GM23338 (cell line): ENCODE data around the gene KLF11. TPM values are rescaled to one million over a fixed set of nuclear protein-coding genes. Genes with fewer than 3 reads are reported as not detected.

Source experiments
- ATAC-seq: fragments of 200-7000 bp; cut with Tn5 transposase; 3 replicates; pipeline ENCODE4 v1.9.1; 2020
- DNase-seq: peaks from one replicate; pipeline ENCODE4 v3.0.0-alpha.2; 2015; ENCODE audit warnings: low spot score
- H2AFZ ChIP-seq: fragments of 200-600 bp; sonication (generic); 2 replicates; pipeline ENCODE4 v1.8.0; 2016; ENCODE audit warnings: antibody characterized with exemption, mild to moderate bottlenecking, moderate library complexity
- H3F3A ChIP-seq: fragments of 200-600 bp; sonication (generic); replicated peaks from 2 replicates; pipeline ENCODE4 v1.8.0; 2017; ENCODE audit warnings: antibody characterized with exemption, mixed run types, low read depth
- H3K27ac ChIP-seq: fragments of 200-600 bp; sonication (generic); 2 replicates; pipeline ENCODE4 v1.6.1; 2016; ENCODE audit warnings: low read depth
- H3K27me3 ChIP-seq: fragments of 200-600 bp; sonication (generic); 2 replicates; pipeline ENCODE4 v1.8.0; 2016; ENCODE audit warnings: mild to moderate bottlenecking, mixed run types, moderate library complexity; ENCODE audit not compliant: insufficient read depth
- H3K36me3 ChIP-seq: fragments of 200-600 bp; sonication (generic); 2 replicates; pipeline ENCODE4 v1.8.0; 2016; ENCODE audit warnings: mild to moderate bottlenecking; ENCODE audit not compliant: insufficient read depth
- H3K4me1 ChIP-seq: fragments of 200-600 bp; sonication (generic); 2 replicates; pipeline ENCODE4 v1.8.0; 2016; ENCODE audit warnings: mild to moderate bottlenecking, moderate library complexity; ENCODE audit not compliant: insufficient read depth
- H3K4me2 ChIP-seq: fragments of 200-600 bp; sonication (generic); 2 replicates; pipeline ENCODE4 v1.7.1; 2017; ENCODE audit warnings: mixed run types
- H3K4me3 ChIP-seq: fragments of 200-600 bp; sonication (generic); 2 replicates; pipeline ENCODE4 v1.6.1; 2016; ENCODE audit warnings: mixed run types
- H3K79me2 ChIP-seq: fragments of 200-600 bp; sonication (generic); replicated peaks from 2 replicates; pipeline ENCODE4 v1.8.0; 2017; ENCODE audit warnings: mild to moderate bottlenecking; ENCODE audit not compliant: insufficient read depth
- H3K9me2 ChIP-seq: fragments of 200-600 bp; sonication (generic); 2 replicates; pipeline ENCODE4 v1.8.0; 2017; ENCODE audit not compliant: insufficient read depth
- H4K20me1 ChIP-seq: fragments of 200-600 bp; sonication (generic); replicated peaks from 2 replicates; pipeline ENCODE4 v1.8.0; 2017; ENCODE audit warnings: mild to moderate bottlenecking; ENCODE audit not compliant: insufficient read depth
- H3K27ac Mint-ChIP-seq: 2 replicates; pipeline ENCODE4 v1.8.0; 2020; ENCODE audit warnings: inconsistent platforms, mild to moderate bottlenecking, moderate library complexity, mixed read lengths
- H3K27me3 Mint-ChIP-seq: 3 replicates; pipeline ENCODE4 v1.8.0; 2022; ENCODE audit warnings: low read depth, mild to moderate bottlenecking, moderate library complexity, mixed read lengths, inconsistent platforms; ENCODE audit not compliant: insufficient read depth, poor library complexity
- H3K36me3 Mint-ChIP-seq: 3 replicates; pipeline ENCODE4 v1.8.0; 2021; ENCODE audit warnings: low read depth, mild to moderate bottlenecking, inconsistent platforms, moderate library complexity, mixed read lengths
- H3K4me1 Mint-ChIP-seq: 3 replicates; pipeline ENCODE4 v1.8.0; 2020; ENCODE audit warnings: mild to moderate bottlenecking, inconsistent platforms, mixed read lengths
- H3K4me3 Mint-ChIP-seq: 3 replicates; pipeline ENCODE4 v1.8.0; 2021; ENCODE audit warnings: moderate library complexity, mild to moderate bottlenecking, inconsistent platforms, mixed read lengths
- H3K9me3 Mint-ChIP-seq: 3 replicates; pipeline ENCODE4 v1.8.0; 2020; ENCODE audit warnings: moderate library complexity, mild to moderate bottlenecking, inconsistent platforms, mixed read lengths
- CTCF ChIP-seq, 2 experiments: fragments of 200-600 bp in 1 of 2; sonication (generic) in 1 of 2; conservative IDR thresholded peaks; 2 replicates each; pipeline versions ENCODE4 v1.5.1 to v1.6.1; 2016 to 2017; ENCODE audit warnings: antibody characterized with exemption in 2 of 2, low read depth in 2 of 2, mild to moderate bottlenecking in 2 of 2, moderate library complexity in 1 of 2
- POLR2AphosphoS5 ChIP-seq: IDR thresholded peaks from 2 replicates; pipeline ENCODE4 v1.6.1; 2016; ENCODE audit warnings: antibody characterized with exemption, low read depth
- REST ChIP-seq: IDR thresholded peaks from one replicate; pipeline ENCODE4 v1.6.1; 2018; ENCODE audit warnings: antibody characterized with exemption; ENCODE audit not compliant: unreplicated experiment
- STAT1 ChIP-seq: IDR thresholded peaks from one replicate; pipeline ENCODE4 v1.6.1; 2016; ENCODE audit warnings: antibody characterized with exemption; ENCODE audit not compliant: unreplicated experiment
- ZNF114 ChIP-seq: fragments of 250-450 bp; sonication (Bioruptor Pico); IDR thresholded peaks from 2 replicates; pipeline ENCODE4 v1.5.0; 2020; ENCODE audit warnings: mild to moderate bottlenecking, moderate library complexity
- ZNF331 ChIP-seq: fragments of 250-450 bp; sonication (Bioruptor Pico); IDR thresholded peaks from 2 replicates; pipeline ENCODE4 v1.5.0; 2020; ENCODE audit warnings: low read depth, mild to moderate bottlenecking, moderate library complexity
- polyA plus RNA-seq: library from polyadenylated mRNA; unstranded; fragments of >200 nt; fragmentation: Nextera tagmentation; extraction: Ambion mirVana; gene quantifications from 2 replicates; pipeline ENCODE4 v1.2.1, GENCODE V29; 2016
- total RNA-seq: library from RNA; depleted of rRNA; stranded (reverse); fragments of >200 nt; shearing (Covaris generic); gene quantifications from 2 replicates; pipeline ENCODE4 v1.2.3, GENCODE V29; 2014

Gene KLF11
- total and polyA plus RNA-seq, 2 experiments from 2014 or later, result 1.4 to 5.6 TPM

GRCh38 chr2:10057231-10058107, 14.1 kb downstream of the KLF11 start:
- Histone ChIP-seq H3K27me3 (no peaks in the 10 kb centered on the region), H3K36me3 (no peaks in the 10 kb centered on the region), H3K4me1 (peaks cover 6% of the 10 kb centered on the region; the same call in 1 of the 2 replicates), H3K79me2 (no peaks in the 10 kb centered on the region), H3F3A (peaks cover 13% of the 10 kb centered on the region; the same call in 1 of the 2 replicates), H4K20me1 (no peaks in the 10 kb centered on the region), H3K4me3 (peak overlapping the region; percentile 54), H3K27ac (peak overlapping the region; percentile 64), H3K4me2 (peak overlapping the region; percentile 84), H3K9me2 (no peaks in the 10 kb centered on the region), H2AFZ (peak overlapping the region; percentile 63)
- peak; percentile 95 for DNase-seq
- ATAC-seq, result peak; percentile 88
- Mint-ChIP-seq H3K27ac (no peak overlapping the region), H3K4me3 (peak overlapping the region; percentile 75), H3K36me3 (peaks cover under 1% of the 10 kb centered on the region; the same call in 2 of the 3 replicates), H3K9me3 (no peaks in the 10 kb centered on the region), H3K27me3 (peaks cover 10% of the 10 kb centered on the region), H3K4me1 (peaks cover 19% of the 10 kb centered on the region)
- TF ChIP-seq ZNF331 (CRISPR knock-in tag) (no peak), REST (peak; percentile 10), POLR2AphosphoS5 (peak; percentile 45)

- Histone ChIP-seq H4K20me1 (no peaks in the 10 kb centered on the region), H3K27ac (no peak overlapping the region), H3K4me1 (peaks cover 6% of the 10 kb centered on the region; the same call in 1 of the 2 replicates), H3K9me2 (no peaks in the 10 kb centered on the region), H3F3A (peaks cover 13% of the 10 kb centered on the region; the same call in 1 of the 2 replicates), H2AFZ (no peak overlapping the region; the same call in 1 of the 2 replicates), H3K27me3 (no peaks in the 10 kb centered on the region), H3K4me3 (no peak overlapping the region), H3K4me2 (no peak overlapping the region; the same call in 1 of the 2 replicates), H3K36me3 (no peaks in the 10 kb centered on the region), H3K79me2 (no peaks in the 10 kb centered on the region)
- no peaks in the 10 kb centered on the region for H3K9me3 Mint-ChIP-seq
- no peak overlapping the region for H3K4me3 Mint-ChIP-seq
- peak; percentile 28 for DNase-seq
- ATAC-seq, result peak; percentile 3
- H3K27ac Mint-ChIP-seq, result no peak overlapping the region
- peaks cover 14% of the 10 kb centered on the region for H3K27me3 Mint-ChIP-seq
- TF ChIP-seq STAT1 (no peak), ZNF114 (CRISPR knock-in tag) (no peak), ZNF331 (CRISPR knock-in tag) (no peak), CTCF (conservative IDR thresholded peaks at IDR 0.05; ENCODE audit: low read depth in 2 of 2) (peak in 1 of 2 experiments; percentile 42; a peak in 2 of 4 replicates)
- H3K4me1 Mint-ChIP-seq, result peaks cover 19% of the 10 kb centered on the region
- H3K36me3 Mint-ChIP-seq, result no peaks in the 10 kb centered on the region
These were observed 15.1 kb downstream of the KLF11 start for GRCh38 chr2:10058251-10059015.
